ENCODE measurements around the gene TRMO. TPM values are rescaled to one million over a fixed set of nuclear protein-coding genes. Genes with fewer than 3 reads are reported as not detected.

The TRMO gene
- total and polyA plus RNA-seq, 9 of the 15 experiments (the other 6 are each of a cell fraction or from before 2014, with no cell fraction given): 5.6 to 22.4 (median 16.2) TPM

DNA sequence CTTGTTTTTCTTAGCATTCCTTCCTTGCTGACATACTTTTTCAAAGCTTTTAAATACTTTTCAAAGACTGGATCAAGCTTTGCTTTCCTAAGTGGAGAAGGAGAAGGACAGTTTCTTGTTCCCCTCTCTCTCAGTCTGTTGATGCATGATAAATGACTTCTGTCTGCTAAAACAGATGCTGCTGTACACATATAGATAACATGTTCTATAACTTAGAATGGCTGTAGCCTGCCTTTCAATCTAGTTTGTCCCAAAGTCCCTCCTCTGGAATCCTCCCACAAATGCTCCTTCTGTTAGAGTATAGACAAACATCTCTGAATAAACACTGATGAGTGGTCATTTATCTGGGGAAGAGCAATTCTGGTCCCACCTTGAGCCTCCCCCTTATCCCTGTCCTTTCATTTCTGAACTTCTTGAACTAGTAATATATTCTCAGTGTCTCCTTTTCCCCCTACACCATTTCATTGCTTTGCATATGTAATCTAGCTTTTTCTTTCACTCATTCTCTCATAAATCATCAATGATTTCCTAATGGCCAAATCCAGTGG lies 21.1 kb upstream of the TRMO start (continued):
- TF ChIP-seq, protein P1, sequence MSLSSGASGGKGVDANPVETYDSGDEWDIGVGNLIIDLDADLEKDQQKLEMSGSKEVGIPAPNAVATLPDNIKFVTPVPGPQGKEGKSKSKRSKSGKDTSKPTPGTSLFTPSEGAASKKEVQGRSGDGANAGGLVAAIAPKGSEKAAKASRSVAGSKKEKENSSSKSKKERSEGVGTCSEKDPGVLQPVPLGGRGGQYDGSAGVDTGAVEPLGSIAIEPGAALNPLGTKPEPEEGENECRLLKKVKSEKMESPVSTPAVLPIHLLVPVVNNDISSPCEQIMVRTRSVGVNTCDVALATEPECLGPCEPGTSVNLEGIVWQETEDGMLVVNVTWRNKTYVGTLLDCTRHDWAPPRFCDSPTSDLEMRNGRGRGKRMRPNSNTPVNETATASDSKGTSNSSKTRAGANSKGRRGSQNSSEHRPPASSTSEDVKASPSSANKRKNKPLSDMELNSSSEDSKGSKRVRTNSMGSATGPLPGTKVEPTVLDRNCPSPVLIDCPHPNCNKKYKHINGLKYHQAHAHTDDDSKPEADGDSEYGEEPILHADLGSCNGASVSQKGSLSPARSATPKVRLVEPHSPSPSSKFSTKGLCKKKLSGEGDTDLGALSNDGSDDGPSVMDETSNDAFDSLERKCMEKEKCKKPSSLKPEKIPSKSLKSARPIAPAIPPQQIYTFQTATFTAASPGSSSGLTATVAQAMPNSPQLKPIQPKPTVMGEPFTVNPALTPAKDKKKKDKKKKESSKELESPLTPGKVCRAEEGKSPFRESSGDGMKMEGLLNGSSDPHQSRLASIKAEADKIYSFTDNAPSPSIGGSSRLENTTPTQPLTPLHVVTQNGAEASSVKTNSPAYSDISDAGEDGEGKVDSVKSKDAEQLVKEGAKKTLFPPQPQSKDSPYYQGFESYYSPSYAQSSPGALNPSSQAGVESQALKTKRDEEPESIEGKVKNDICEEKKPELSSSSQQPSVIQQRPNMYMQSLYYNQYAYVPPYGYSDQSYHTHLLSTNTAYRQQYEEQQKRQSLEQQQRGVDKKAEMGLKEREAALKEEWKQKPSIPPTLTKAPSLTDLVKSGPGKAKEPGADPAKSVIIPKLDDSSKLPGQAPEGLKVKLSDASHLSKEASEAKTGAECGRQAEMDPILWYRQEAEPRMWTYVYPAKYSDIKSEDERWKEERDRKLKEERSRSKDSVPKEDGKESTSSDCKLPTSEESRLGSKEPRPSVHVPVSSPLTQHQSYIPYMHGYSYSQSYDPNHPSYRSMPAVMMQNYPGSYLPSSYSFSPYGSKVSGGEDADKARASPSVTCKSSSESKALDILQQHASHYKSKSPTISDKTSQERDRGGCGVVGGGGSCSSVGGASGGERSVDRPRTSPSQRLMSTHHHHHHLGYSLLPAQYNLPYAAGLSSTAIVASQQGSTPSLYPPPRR (CRISPR knock-in tag; IDR thresholded peaks at IDR 0.05; ENCODE audit: borderline replicate concordance): no peak
- TF ChIP-seq TOE1 (IDR thresholded peaks at IDR 0.05; ENCODE audit: borderline replicate concordance): peak; percentile 47; the same call in 1 of the 2 replicates
- no peak for TF ChIP-seq TOE1 (CRISPR knock-in tag; IDR thresholded peaks at IDR 0.05; ENCODE audit: borderline replicate concordance, low read depth)
- peak; percentile 84 for TF ChIP-seq HDAC2 (IDR thresholded peaks at IDR 0.05)
- TF ChIP-seq SMARCE1 (IDR thresholded peaks at IDR 0.05): peak; percentile 96
- TF ChIP-seq CXXC5 (CRISPR knock-in tag; IDR thresholded peaks at IDR 0.05): peak; percentile 56
- peak; percentile 79 for TF ChIP-seq LCOR (CRISPR knock-in tag; IDR thresholded peaks at IDR 0.05)
- 0 out of 2 replicates have a peak, but pooled peaks have one; percentile 35 for TF ChIP-seq TCF7 (IDR thresholded peaks at IDR 0.05; ENCODE audit: borderline replicate concordance)
- peak; percentile 70; the same call in 1 of the 2 replicates for TF ChIP-seq CREB1 (IDR thresholded peaks at IDR 0.05)
- TF ChIP-seq CREB1 (CRISPR knock-in tag; IDR thresholded peaks at IDR 0.05): no peak
- TF ChIP-seq, protein P2, sequence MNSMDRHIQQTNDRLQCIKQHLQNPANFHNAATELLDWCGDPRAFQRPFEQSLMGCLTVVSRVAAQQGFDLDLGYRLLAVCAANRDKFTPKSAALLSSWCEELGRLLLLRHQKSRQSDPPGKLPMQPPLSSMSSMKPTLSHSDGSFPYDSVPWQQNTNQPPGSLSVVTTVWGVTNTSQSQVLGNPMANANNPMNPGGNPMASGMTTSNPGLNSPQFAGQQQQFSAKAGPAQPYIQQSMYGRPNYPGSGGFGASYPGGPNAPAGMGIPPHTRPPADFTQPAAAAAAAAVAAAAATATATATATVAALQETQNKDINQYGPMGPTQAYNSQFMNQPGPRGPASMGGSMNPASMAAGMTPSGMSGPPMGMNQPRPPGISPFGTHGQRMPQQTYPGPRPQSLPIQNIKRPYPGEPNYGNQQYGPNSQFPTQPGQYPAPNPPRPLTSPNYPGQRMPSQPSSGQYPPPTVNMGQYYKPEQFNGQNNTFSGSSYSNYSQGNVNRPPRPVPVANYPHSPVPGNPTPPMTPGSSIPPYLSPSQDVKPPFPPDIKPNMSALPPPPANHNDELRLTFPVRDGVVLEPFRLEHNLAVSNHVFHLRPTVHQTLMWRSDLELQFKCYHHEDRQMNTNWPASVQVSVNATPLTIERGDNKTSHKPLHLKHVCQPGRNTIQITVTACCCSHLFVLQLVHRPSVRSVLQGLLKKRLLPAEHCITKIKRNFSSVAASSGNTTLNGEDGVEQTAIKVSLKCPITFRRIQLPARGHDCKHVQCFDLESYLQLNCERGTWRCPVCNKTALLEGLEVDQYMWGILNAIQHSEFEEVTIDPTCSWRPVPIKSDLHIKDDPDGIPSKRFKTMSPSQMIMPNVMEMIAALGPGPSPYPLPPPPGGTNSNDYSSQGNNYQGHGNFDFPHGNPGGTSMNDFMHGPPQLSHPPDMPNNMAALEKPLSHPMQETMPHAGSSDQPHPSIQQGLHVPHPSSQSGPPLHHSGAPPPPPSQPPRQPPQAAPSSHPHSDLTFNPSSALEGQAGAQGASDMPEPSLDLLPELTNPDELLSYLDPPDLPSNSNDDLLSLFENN (IDR thresholded peaks at IDR 0.05; ENCODE audit: low read depth in 2 of 2, low read length in 2 of 2): peak in 1 of 2 experiments; percentile 86; a peak in 2 of 4 replicates
- peak; percentile 93 for TF ChIP-seq HDAC3 (IDR thresholded peaks at IDR 0.05; ENCODE audit: borderline replicate concordance, partially characterized antibody)
- TF ChIP-seq ELF2 (CRISPR knock-in tag; IDR thresholded peaks at IDR 0.05): 0 out of 2 replicates have a peak, but pooled peaks have one; percentile 15
